Measurements from ENCODE around the gene LRRC45.

LRRC45 gene

DNA sequence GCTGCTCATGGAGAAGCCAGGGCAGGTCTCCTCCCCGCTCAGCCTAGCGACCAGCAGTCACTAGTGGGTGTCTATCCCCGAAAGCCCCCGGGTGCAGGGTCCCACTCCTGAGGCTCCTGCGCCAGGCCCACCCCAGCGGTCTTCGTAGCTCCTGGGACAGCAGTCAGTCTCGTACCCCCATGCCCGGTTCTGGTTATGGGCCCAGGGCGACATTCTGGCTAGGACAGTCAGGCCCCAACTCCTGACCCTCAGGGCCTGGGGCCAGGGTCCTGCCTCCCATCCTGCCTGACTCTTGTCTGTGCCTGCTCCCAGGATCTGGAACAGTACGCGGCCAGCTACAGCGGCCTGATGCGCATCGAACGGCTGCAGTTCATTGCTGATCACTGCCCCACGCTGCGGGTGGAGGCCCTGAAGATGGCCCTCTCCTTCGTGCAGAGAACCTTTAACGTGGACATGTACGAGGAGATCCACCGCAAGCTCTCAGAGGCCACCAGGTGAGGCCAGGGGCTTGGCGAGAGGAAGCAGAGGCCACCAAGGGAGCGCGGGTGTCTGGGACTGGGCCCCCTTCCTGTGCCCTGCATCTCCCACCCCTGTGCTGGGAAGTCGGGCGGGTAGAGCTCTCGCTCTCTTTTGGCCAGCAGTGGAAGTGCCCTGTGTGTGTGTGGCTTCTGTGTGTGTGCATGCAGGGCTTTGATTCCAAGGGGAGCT is 30.6 kb downstream of the LRRC45 start:
- DNase-seq = no peak

DNA sequence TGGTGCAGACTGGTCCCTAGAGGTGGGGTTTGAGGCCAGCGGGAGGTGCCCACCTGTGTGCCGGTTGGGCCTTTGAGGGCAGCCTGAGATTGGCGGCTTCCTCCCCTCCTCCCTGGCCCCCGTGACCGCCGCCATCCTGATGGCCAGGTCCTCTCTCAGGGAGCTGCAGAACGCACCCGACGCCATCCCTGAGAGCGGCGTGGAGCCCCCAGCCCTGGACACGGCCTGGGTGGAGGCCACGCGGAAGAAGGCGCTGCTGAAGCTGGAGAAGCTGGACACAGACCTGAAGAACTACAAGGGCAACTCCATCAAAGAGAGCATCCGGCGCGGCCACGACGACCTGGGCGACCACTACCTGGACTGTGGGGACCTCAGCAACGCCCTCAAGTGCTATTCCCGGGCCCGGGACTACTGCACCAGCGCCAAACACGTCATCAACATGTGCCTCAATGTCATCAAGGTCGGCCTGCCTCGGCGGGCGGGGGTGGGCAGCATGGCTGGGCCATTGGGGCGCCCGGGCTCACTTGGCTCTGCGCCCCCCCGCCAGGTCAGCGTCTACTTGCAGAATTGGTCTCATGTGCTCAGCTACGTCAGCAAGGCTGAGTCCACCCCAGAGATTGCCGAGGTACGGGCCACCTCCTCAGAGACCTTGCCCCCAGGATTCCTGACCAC is 31.4 kb downstream of the LRRC45 start:
- no peak for DNase-seq

DNA sequence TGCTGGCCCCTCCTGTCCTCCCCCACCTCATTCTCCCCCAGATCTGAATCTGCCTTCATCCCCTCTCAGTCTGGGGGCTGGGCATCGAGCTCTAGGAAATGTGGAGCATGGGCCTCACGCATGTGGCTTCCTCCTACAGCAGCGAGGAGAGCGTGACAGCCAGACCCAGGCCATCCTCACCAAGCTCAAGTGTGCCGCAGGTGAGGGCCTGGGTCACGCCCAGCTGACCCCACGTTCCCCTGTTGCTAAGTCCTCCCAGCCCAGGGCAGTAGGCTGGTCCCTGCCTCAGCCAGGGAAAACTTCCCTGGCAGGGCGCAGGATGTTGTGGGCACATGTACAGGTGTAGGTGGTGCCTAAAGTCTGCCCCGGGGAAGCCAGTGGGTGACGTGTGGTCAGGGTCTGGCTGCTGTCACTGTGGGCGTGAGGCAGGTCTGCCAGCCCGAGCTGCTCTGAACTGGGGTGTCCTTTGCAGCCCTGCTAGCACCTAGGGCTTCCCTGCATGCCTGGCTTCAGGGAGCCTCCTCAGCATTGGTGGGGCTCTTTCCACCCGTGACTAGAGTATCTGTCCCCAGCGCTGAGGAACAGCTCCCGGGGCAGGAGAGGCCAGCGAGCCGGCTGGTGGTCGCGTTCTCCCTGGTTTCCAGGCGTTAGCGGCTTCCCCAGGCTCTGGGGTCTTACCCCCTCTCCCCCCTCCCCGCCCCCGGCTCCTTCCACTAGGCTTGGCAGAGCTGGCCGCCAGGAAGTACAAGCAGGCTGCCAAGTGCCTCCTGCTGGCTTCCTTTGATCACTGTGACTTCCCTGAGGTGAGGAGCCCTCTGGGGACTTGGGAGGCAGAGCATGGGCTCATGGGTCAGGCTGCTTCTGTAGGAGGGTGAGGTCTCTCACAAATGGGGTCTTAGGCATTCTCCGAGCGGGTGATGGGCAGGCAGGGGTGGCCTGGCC is 32.2 kb downstream of the LRRC45 start:
- DNase-seq = no peak

DNA sequence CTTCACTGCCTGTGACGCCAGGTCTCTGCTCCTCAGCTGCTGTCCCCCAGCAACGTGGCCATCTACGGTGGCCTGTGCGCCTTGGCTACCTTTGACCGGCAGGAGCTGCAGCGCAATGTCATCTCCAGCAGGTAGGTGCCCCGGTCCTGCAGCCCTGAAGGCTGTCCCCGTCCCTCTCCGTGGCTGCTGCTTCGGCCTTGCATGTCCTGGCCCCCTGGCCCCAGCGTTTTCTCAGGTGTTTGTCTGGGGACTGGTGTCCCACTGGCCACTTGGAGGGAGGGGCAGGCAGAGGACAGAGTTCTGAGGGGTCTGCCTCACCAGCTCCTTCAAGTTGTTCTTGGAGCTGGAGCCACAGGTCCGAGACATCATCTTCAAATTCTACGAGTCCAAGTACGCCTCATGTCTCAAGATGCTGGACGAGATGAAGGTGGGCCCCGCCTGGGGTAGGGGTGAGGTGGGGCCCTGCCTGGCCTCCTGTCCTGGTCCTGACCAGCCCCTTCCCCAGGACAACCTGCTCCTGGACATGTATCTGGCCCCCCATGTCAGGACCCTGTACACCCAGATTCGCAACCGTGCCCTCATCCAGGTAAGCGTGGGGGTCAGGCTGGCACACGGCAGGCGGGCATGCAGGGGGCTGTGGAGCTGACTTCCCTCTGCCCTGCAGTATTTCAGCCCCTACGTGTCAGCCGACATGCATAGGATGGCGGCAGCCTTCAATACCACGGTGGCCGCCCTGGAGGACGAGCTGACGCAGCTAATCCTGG is 33.0 kb downstream of the LRRC45 start:
- DNase-seq = no peak

DNA sequence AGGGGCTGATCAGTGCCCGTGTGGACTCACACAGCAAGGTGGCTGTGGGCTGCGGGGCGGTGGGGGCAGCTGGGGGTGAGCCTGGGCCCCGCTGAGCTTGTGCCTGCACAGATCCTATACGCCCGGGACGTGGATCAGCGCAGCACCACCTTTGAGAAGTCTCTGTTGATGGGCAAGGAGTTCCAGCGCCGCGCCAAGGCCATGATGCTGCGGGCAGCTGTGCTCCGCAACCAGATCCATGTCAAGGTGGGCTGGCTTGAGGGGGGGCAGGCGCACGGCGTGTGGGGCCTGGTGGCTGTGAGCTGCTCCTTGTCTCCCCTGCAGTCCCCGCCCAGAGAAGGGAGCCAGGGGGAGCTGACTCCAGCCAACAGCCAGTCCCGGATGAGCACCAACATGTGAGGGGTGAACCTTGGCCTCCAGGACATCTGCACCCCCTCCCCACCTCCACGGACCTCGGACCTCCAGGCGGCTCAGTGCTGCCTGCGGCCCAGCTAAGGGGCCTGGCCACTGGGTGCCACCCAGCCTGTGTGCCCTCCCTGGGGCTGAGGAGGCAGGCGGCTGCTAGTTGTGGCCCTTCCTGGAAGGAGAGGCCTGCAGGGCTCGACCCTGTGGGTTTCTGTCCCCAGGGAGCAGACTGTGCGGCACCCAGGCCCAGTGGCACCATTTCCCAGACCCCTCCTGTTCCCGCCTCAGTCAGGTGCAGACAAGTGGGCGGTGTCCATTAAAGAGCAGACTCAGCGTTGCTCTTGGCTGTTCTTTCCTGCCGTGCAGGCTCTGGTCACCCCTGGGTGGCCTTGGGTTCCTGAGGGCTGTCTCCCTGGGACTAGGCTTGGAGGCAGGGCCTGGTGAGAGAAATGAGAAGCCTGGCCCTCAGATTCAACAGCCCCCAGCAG is 33.9 kb downstream of the LRRC45 start:
- DNase-seq = no peak

DNA sequence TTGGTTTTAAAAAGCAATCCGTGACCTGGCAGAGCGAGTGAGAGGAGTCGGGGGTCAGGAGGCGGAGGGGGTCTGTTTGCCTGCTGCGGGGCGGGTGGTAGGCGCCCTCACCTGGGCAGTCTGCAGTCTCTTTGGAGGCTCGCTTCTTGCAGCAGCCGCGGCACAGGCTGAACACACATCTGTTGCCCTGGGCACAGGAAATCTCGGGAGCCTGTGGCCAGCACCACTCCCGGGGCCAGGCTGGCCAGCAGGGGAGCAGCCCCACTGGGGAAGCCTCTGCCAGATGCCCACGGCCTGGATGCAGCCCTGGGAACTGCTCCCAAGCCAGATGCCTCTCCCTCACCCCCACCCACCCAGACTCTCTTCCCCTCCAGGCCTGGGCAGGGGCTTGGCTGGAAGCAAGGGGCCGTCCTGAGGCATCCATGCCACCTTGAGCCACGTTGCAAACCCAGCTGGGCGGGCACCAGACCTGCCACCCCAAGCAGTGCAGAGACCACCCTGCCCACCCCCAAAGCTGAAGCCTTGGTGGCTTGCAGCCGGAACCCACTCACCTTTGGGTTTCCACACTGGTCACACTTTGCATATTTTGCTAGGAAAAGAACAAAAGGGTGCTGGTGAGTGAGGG is 35.2 kb downstream of the LRRC45 start:
- no peak for DNase-seq

DNA sequence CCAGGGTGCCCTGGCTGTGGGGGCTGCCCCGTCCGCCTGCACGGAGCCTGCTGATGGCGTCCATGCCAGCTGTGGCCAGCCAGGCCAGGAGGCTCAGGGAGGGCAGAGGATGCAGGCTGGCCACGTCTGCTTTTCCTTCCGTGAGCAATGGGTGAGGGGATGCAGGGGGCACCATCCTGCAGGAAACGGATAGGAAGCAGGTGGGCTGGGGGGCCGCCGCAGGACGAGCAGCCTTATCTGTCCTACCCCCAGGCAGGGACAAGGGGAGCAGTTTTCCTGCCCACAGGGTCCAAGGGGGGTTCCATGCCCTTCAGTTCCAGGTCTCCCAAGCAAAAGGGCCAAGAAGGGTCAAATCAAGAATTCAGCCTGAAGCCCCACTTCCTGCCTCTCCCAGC is 35.7 kb downstream of the LRRC45 start:
- no peak for DNase-seq

DNA sequence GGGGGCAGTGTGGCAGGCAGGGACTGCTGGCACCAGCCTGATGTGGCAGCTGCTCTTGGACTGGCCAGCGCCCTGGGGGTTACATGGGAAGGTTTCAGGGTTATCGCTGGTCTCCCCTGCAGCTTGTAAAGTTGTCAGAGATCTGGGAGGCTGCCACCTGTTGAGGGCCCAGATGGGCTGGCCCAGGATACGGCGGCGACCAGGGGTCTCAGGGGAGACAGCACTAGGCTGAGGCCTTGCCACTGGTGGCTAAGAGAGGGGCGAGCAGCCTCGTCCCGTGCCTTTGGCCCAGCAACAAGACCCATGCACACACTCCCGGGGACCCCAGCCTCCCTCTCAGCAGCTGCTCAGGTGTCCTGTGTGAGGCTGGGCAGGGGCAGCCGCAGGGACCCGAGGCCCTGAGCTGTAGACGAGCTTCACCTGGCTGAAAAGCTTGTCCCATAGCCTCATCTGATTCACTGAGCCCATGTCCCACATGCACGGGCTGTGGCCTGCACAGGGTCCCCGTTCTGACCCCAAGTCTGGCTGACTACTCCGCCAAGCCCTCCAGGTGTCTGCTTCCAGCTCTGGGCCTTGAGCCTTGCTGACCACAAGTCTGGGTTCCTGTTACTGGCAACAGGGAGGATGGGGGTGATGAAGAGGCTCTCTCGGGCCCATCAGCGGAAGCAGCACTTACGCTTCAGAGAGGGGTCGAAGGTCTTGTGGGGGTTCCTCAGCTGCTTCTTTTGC is 36.3 kb downstream of the LRRC45 start:
- DNase-seq = no peak

DNA sequence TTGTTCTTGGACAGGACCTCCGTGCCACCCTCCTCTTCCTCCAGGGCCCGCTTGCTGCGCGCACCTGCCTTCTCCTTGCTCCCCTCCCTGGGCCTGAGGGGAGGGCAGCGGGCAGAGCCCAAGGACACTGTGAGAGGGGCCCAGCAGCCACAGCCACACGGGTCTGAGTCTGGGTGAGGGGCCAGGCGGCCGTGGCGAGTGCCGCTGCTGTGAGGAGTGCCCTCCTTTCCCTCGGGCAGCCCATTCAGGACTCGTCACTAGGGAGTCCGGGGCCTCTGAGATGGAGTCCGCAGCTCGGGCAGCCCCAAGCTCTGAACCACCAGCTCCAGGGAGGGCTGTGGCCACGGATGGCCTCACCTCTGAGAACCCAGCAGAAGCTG is 36.9 kb downstream of the LRRC45 start:
- DNase-seq = no peak

DNA sequence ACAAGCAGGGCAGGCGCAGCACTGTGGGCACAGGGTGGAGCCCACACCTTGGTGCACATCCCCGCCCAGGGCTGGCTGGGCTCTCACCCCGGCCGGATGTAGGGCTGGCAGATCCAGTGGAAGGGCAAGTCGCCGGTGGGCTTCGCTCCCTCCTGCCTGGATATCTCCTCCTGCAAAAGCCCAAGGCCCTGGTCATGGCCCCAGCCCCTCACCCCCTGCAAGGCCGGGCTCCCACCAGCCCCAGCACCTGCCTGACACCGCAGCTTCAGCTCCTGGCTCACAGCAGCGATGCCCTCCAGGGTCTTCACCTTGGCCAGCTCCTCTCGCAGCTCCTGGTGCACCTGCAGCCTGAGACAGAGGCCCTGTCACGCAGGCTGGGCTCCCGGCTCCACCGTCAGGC is 37.5 kb downstream of the LRRC45 start:
- DNase-seq = no peak

DNA sequence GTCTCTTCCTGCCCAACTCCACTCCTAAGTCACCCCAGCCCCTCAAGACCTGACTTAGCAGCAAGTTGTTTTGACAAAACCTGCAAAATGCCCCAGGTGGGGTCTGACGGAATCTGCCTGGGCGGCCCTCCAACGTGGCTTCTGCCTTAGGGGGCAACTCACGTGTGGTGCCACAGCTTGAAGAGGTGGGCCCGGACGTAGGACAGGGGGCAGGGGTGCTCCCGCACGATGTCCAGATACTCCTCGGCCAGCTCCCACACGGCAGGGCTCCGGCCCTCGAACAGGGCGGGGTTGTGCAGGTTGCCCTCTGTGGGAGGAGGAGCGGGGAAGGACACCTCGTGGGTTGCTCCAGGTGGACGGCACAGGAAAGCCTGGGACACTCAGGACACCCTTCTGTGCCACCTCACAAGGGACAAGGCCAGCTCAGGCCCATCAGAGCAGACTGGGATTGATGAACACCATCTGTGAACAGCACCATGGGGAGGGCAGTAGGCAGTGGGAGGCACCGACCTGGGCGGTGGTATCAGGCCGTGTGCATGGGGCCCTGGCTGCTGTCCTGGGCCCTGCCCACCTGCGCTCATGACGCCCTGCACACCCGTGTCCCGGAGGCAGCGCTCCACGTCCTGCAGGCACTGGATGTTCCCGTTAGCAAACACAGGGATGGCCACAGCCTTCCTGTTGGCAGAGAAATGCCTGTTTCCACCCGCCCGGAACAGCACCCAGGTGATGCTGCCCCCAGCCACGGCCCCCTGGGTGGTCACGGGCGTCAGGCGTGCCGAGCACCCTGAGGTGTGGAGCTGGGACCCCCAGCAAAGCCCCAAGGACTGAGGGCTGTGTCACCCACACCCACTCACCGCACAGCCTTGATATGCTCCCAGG is 38.2 kb downstream of the LRRC45 start:
- no peak for DNase-seq

DNA sequence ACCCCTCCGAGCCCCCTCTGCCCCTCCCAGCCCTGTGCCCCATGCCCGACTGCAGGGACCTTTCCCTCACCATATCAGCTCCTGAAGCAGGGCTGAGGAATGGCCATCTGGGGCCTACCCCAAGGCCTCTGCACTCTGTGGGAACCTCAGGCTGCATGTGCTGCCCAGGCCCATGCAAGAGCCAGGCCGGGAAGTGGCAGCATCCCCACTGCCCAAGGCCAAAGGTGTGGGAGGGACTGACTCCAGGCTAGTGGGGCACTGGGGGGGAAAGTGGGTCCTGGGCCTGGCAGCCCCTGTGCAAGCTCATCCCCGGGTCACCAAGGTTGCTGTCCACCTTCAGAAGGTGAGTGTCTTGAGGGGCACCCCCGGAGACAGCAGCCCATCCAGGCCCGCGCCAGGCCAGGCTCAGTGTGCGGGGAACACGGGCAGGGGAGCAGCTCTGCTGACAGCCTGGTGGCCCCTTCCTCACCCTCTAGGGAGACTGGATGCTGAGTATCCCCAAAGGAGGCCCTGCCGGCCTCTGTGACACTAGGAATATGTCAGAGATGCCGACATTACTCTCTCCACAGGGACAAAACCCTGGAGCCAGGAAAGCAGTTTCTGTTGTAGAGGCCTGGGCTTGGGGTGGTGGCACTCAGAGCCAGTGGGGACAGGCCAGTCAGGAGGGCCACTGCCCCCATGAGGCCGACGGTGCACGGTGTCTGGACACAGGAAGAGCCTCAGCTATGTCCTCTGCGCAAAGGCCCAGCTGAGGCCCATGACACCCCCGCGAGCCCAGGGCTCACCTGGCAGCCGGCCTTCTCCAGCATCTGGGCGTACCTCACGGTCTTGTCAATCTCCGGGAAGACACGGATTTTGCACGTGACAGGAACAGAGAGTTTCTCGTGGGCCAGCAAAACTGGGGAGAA is 39.2 kb downstream of the LRRC45 start:
- no peak for DNase-seq

DNA sequence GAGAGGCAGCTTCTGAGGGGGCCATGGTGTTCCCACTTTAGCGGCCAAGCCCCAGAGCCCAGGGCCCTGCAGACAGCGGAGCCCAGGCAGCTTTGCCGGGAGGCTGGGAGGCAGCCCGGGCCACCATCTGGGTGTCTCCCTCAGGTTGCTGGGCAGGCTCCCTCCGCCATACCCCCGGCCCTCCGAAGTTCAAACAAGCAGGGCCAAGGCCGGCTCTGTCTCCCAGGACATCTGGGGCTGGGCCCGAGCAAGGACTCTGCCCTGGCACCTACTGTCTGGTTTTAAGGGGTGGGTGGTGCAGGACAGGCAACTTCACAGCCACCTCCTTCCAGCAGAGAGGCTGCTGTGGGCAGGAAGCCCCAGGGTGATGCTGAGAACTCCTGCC is 39.9 kb downstream of the LRRC45 start:
- no peak for DNase-seq

DNA sequence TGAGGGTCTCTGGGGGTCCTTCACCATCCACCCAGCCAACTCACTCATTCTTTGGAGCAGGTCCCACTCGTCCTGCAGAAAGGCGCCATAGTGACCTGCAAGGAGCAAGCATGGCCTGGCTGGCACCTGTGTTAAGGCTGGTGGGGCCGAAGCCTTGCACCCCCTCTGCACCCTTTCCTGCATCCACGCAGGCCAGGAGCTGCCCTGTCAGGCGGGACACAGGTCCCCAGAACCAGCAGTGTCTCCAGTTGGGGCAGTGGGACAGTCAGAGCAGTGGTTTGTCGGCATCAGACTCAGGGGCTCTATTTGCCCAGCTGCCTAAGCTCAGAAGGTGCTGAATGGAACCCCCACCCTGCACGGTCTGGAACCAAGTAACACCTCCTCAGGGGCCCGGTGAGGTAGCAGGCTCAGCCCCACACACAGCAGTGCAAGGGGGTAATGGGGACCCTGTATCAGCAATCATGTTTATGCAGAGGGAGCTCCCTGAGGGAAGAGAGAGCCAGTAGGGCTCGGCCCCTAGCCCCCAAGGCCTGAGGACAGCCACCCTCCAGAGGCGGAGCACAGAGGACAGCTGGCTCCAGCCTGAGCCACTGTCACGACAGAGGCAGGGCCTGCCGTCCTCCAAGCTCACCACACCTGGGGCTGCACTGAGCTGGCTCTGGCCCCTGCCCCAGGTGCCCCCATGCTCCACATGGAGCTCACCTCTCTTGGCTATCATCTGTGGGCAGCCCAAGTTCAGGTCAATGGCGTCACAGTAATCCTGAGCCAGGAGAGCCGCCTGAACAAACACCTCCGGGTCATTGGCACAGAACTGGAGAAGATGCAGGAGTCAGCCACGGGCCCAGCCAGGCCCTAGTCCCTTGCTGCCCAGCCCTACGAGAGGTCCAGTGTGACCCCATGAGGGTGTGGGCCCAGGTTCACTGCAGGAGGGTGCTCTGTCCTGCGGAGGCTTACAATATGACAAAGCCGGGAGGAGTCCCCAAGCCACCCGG is 40.6 kb downstream of the LRRC45 start:
- DNase-seq = no peak

DNA sequence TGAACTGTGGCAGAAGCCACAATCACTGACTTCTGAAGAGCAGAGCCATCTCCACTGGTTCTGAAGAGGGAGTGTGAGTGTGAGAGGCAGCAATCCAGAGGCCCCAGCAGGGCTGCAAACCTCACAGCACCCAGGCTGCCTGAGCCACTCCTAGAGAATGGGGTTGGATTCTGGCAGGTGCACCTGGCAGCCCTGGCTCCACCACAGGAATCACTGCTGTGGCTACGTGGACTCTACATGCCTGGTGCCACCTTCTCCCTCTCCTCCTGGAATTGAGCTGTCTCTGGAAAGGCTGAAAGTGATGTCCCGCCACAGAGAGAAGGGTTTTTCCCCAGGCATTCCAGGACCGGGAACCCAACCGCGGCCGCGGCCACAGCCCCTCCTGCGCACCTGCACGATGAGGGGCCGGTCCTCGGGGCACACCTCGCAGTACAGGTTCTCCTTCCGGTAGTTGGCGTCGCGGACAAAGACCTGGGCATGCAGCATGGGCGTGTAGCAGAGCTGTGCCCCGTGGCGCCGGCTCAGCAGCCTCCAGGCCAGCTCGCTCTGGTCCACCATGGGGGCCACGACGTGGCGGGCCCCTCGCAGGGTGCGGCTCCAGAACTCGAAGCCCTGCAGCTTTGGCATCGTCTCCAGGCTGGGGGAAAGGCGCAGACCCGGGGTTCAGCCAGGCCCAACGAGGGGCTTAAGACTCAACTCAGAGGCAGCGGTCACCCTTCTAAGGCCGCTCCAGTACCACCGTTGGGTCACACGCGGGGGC is 41.5 kb downstream of the LRRC45 start:
- DNase-seq = no peak

DNA sequence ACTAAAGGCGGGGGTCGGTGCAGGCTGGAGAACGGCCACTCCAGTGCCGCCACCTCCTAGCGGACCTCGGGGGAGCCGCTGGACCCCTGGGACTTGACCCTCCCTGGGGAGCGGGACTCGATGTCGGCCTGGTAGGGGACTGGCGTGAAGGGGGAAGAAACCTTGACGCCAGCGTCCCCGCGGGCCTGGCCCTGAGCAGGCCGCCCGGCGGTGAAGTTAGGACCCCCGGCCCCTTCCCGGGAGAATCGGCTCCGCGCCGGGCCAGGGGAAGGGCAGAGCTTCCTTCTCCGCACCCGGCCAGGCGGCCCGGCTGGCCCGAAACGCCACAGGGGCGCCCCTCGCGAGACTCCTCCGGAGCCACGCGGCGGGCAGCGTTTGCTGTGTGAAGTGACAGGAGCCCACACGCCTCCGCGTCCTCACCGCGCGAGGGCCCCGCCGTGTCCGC is 42.1 kb downstream of the LRRC45 start:
- DNase-seq = peak; percentile 20
